HCT116 (cell line): ENCODE results near the gene FAM174A. TPM values are rescaled to one million over a fixed set of nuclear protein-coding genes. Genes with fewer than 3 reads are reported as not detected.
"Not testable (repeated sequence)": the region's sequence is repeated elsewhere in the genome, so short reads cannot be mapped to it uniquely, and the experiment has no call there.

Source experiments
- ATAC-seq: fragments of 200-7000 bp; cut with Tn5 transposase; 2 replicates; pipeline ENCODE4 v1.9.1; 2020; ENCODE audit warnings: mild to moderate bottlenecking, moderate library complexity
- BruUV-seq: library from RNA; stranded (reverse); fragments of 400-500 nt; replicated peaks from 2 replicates; lab custom pipeline; 2021; lab: Mats Ljungman, UMichigan
- CTCF ChIA-PET: fragments of 300-600 bp; sonication (Branson Sonifier 250); formaldehyde crosslinking; loops from one replicate; lab custom pipeline; 2021; ENCODE audit warnings: antibody characterized with exemption; lab: Charles Lee
- POLR2A ChIA-PET: fragments of 300-600, 350-600 bp; sonication (Branson Sonifier 250); formaldehyde crosslinking; loops from one replicate; lab custom pipeline; 2021; ENCODE audit warnings: antibody characterized with exemption; lab: Charles Lee
- RAD21 ChIA-PET, 2 experiments: fragments of 300-600 bp; sonication (Branson Sonifier 250); formaldehyde crosslinking; loops; one replicate each; lab custom pipeline; 2023; ENCODE audit warnings: low total read pairs in 2 of 2; ENCODE audit not compliant: uncharacterized antibody in 2 of 2, unreplicated experiment in 2 of 2, low non-redundant PET in 1 of 2; lab: Charles Lee
- DNase-seq: peaks from one replicate; pipeline ENCODE4 v3.0.0-alpha.2; 2010; ENCODE audit warnings: low read depth, low spot score
- H2AFZ ChIP-seq: fragments of 200-600 bp; shearing (Covaris generic), sonication (generic); 2 replicates; pipeline ENCODE4 v1.6.1; 2017; ENCODE audit warnings: low read depth, mixed run types, mixed read lengths, antibody characterized with exemption, low read length; ENCODE audit not compliant: poor library complexity, severe bottlenecking
- H3K27ac ChIP-seq: 2 replicates; pipeline ENCODE4 v1.5.1; 2012; ENCODE audit warnings: low read depth, low read length
- H3K27me3 ChIP-seq: fragments of 200-600 bp; sonication (generic); 2 replicates; pipeline ENCODE4 v1.6.1; 2016; ENCODE audit warnings: mixed run types, low read length, mixed read lengths; ENCODE audit not compliant: insufficient read depth
- H3K36me3 ChIP-seq, 2 experiments: fragments of 200-500 bp in 1 of 2; fragments of 200-600 bp in 1 of 2; sonication (Bioruptor generic) in 1 of 2; sonication (generic) in 1 of 2; 2 replicates each; pipeline versions ENCODE4 v1.5.1 to v1.6.1; 2014 to 2016; ENCODE audit warnings: low read length in 2 of 2, inconsistent platforms in 1 of 2, mixed read lengths in 1 of 2, mixed run types in 1 of 2; ENCODE audit not compliant: insufficient read depth in 2 of 2, control insufficient read depth in 1 of 2
- H3K4me1 ChIP-seq, 2 experiments: fragments of 200-600 bp in 1 of 2; sonication (generic) in 1 of 2; 2 replicates each; pipeline versions ENCODE4 v1.5.1 to v1.6.1; 2012 to 2017; ENCODE audit warnings: low read length in 2 of 2, inconsistent platforms in 1 of 2, mild to moderate bottlenecking in 1 of 2, mixed read lengths in 1 of 2, mixed run types in 1 of 2, moderate library complexity in 1 of 2; ENCODE audit not compliant: insufficient read depth in 2 of 2, control insufficient read depth in 1 of 2
- H3K4me2 ChIP-seq: fragments of 200-600 bp; sonication (generic); 2 replicates; pipeline ENCODE4 v1.6.1; 2017; ENCODE audit warnings: mixed run types, low read length, mixed read lengths
- H3K4me3 ChIP-seq, 2 experiments: fragments of 200-600 bp in 1 of 2; sonication (generic) in 1 of 2; replicated peaks in 1 of 2; 2 replicates each; pipeline ENCODE4 v1.5.1; 2011 to 2016; ENCODE audit warnings: low read length in 2 of 2, control low read depth in 1 of 2, low read depth in 1 of 2, mild to moderate bottlenecking in 1 of 2, mixed read lengths in 1 of 2, mixed run types in 1 of 2
- H3K79me2 ChIP-seq: fragments of 200-600 bp; sonication (generic); 2 replicates; pipeline ENCODE4 v1.6.1; 2017; ENCODE audit warnings: mild to moderate bottlenecking, mixed run types, low read length, moderate library complexity, mixed read lengths; ENCODE audit not compliant: insufficient read depth
- H3K9ac ChIP-seq: fragments of 200-600 bp; sonication (generic); 2 replicates; pipeline ENCODE4 v1.6.1; 2016; ENCODE audit warnings: low read length, mixed read lengths
- H3K9me2 ChIP-seq: fragments of 200-600 bp; sonication (generic), shearing (Covaris generic); 2 replicates; pipeline ENCODE4 v1.6.1; 2017; ENCODE audit warnings: mixed run types, mild to moderate bottlenecking, moderate library complexity; ENCODE audit not compliant: insufficient read depth
- H3K9me3 ChIP-seq, 2 experiments: fragments of 200-500 bp in 1 of 2; fragments of 200-600 bp in 1 of 2; sonication (Bioruptor generic) in 1 of 2; sonication (generic) in 1 of 2; 2 replicates each; pipeline ENCODE4 v1.6.1; 2014 to 2017; ENCODE audit warnings: low read length in 2 of 2, mixed read lengths in 2 of 2, inconsistent platforms in 1 of 2, low read depth in 1 of 2, mild to moderate bottlenecking in 1 of 2, mixed run types in 1 of 2, moderate library complexity in 1 of 2; ENCODE audit not compliant: control insufficient read depth in 1 of 2, insufficient read depth in 1 of 2
- H4K20me1 ChIP-seq: fragments of 200-600 bp; sonication (generic), shearing (Covaris generic); 2 replicates; pipeline ENCODE4 v1.6.1; 2017; ENCODE audit warnings: mixed run types, mild to moderate bottlenecking, moderate library complexity; ENCODE audit not compliant: insufficient read depth
- CBX3 ChIP-seq: IDR thresholded peaks from 2 replicates; pipeline ENCODE4 v1.6.1; 2012; ENCODE audit warnings: low read depth
- CEBPB ChIP-seq: IDR thresholded peaks from 2 replicates; pipeline ENCODE4 v1.6.1; 2012; ENCODE audit warnings: low read depth
- EZH2phosphoT487 ChIP-seq: fragments of 200-600 bp; IDR thresholded peaks from 2 replicates; pipeline ENCODE4 v1.6.1; 2018; ENCODE audit warnings: antibody characterized with exemption, borderline replicate concordance
- FOSL1 ChIP-seq: IDR thresholded peaks from 2 replicates; pipeline ENCODE4 v1.6.1; 2012; ENCODE audit warnings: low read depth
- POLR2A ChIP-seq: IDR thresholded peaks from 2 replicates; pipeline ENCODE4 v1.7.0; 2011; ENCODE audit warnings: borderline replicate concordance; ENCODE audit not compliant: insufficient read depth, insufficient read length; ENCODE audit errors: extremely low read depth
- POLR2AphosphoS5 ChIP-seq: IDR thresholded peaks from 2 replicates; pipeline ENCODE4 v1.6.1; 2011; ENCODE audit warnings: mild to moderate bottlenecking, low read depth, low read length, moderate library complexity
- SIN3A ChIP-seq: IDR thresholded peaks from 2 replicates; pipeline ENCODE4 v1.6.1; 2012; ENCODE audit warnings: low read depth
- SRF ChIP-seq: IDR thresholded peaks from 2 replicates; pipeline ENCODE4 v1.6.1; 2012; ENCODE audit warnings: low read depth
- TCF7L2 ChIP-seq: IDR thresholded peaks from 2 replicates; pipeline ENCODE4 v1.7.0; 2011; ENCODE audit warnings: borderline replicate concordance, inconsistent platforms; ENCODE audit not compliant: insufficient read depth, insufficient read length; ENCODE audit errors: extremely low read depth
- ZFX ChIP-seq: fragments of 450-650 bp; IDR thresholded peaks from 2 replicates; pipeline ENCODE4 v1.6.1; 2017
- intact Hi-C: fragments of 100-400 bp; cut with micrococcal nuclease; formaldehyde crosslinking; loops from 2 replicates; pipeline ENCODE4 v1.10.0; 2022
- total RNA-seq: library from RNA; stranded (reverse); gene quantifications from one replicate; pipeline ENCODE4 v1.2.1, GENCODE V29; 2021; ENCODE audit not compliant: unreplicated experiment
- TF ChIP-seq, protein P1 (sequence below): IDR thresholded peaks from 2 replicates; pipeline ENCODE4 v1.6.1; 2012
- TF ChIP-seq, protein P2 (sequence below): IDR thresholded peaks from 2 replicates; pipeline ENCODE4 v1.6.1; 2011; ENCODE audit warnings: mild to moderate bottlenecking, low read length, moderate library complexity; ENCODE audit not compliant: insufficient replicate concordance; ENCODE audit errors: extremely low read depth
- TF ChIP-seq, protein P3 (sequence below): IDR thresholded peaks from 2 replicates; pipeline ENCODE4 v1.6.1; 2012
- TF ChIP-seq, protein P4 (sequence below): IDR thresholded peaks from 2 replicates; pipeline ENCODE4 v1.6.1; 2012; ENCODE audit warnings: low read depth

FAM174A gene
- total RNA-seq, 1 experiment from 2014 or later: 8.6 TPM

- H2AFZ ChIP-seq, BruUV-seq, H3K27ac ChIP-seq, intact Hi-C loops, H4K20me1 ChIP-seq, ATAC-seq, H3K4me2 ChIP-seq, H3K9ac ChIP-seq, H3K4me3 ChIP-seq, H3K9me2 ChIP-seq, CTCF ChIA-PET, DNase-seq, H3K27me3 ChIP-seq, H3K4me1 ChIP-seq, H3K79me2 ChIP-seq, POLR2A ChIA-PET, H3K36me3 ChIP-seq, RAD21 ChIA-PET, H3K9me3 ChIP-seq: not testable (repeated sequence)
These were observed 68.8 kb downstream of the FAM174A start for GRCh38 chr5:100604021-100604420.

DNA sequence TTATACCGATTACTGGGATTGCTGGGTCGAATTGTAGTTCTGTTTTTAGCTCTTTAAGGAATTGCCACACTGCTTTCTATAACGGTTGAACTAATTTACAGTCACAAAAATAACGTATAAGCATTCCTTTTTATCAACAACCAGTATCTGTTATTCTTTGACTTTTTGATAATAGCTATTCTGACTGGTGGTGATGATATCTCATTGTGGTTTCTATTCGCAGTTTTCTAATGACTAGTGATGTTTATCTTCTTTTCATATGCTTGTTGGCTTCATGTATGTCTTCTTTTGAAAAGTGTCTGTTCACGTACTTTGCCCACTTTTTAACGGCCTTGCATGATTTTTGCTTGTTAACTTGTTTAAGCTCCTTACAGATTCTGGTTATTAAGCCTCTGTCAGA is 74.4 kb downstream of the FAM174A start:
- no peaks in the 10 kb centered on the region for H3K79me2 ChIP-seq
- DNase-seq: no peak
- TF ChIP-seq, protein P1, sequence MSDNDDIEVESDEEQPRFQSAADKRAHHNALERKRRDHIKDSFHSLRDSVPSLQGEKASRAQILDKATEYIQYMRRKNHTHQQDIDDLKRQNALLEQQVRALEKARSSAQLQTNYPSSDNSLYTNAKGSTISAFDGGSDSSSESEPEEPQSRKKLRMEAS: no peak
- no peak for TF ChIP-seq SRF
- no peak for TF ChIP-seq EZH2phosphoT487
- TF ChIP-seq, protein P2, sequence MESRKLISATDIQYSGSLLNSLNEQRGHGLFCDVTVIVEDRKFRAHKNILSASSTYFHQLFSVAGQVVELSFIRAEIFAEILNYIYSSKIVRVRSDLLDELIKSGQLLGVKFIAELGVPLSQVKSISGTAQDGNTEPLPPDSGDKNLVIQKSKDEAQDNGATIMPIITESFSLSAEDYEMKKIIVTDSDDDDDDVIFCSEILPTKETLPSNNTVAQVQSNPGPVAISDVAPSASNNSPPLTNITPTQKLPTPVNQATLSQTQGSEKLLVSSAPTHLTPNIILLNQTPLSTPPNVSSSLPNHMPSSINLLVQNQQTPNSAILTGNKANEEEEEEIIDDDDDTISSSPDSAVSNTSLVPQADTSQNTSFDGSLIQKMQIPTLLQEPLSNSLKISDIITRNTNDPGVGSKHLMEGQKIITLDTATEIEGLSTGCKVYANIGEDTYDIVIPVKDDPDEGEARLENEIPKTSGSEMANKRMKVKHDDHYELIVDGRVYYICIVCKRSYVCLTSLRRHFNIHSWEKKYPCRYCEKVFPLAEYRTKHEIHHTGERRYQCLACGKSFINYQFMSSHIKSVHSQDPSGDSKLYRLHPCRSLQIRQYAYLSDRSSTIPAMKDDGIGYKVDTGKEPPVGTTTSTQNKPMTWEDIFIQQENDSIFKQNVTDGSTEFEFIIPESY: no peak
- TF ChIP-seq POLR2A: no peak
- TF ChIP-seq, protein P3, sequence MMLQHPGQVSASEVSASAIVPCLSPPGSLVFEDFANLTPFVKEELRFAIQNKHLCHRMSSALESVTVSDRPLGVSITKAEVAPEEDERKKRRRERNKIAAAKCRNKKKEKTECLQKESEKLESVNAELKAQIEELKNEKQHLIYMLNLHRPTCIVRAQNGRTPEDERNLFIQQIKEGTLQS: no peak
- TF ChIP-seq, protein P4, sequence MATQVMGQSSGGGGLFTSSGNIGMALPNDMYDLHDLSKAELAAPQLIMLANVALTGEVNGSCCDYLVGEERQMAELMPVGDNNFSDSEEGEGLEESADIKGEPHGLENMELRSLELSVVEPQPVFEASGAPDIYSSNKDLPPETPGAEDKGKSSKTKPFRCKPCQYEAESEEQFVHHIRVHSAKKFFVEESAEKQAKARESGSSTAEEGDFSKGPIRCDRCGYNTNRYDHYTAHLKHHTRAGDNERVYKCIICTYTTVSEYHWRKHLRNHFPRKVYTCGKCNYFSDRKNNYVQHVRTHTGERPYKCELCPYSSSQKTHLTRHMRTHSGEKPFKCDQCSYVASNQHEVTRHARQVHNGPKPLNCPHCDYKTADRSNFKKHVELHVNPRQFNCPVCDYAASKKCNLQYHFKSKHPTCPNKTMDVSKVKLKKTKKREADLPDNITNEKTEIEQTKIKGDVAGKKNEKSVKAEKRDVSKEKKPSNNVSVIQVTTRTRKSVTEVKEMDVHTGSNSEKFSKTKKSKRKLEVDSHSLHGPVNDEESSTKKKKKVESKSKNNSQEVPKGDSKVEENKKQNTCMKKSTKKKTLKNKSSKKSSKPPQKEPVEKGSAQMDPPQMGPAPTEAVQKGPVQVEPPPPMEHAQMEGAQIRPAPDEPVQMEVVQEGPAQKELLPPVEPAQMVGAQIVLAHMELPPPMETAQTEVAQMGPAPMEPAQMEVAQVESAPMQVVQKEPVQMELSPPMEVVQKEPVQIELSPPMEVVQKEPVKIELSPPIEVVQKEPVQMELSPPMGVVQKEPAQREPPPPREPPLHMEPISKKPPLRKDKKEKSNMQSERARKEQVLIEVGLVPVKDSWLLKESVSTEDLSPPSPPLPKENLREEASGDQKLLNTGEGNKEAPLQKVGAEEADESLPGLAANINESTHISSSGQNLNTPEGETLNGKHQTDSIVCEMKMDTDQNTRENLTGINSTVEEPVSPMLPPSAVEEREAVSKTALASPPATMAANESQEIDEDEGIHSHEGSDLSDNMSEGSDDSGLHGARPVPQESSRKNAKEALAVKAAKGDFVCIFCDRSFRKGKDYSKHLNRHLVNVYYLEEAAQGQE: no peak
- TF ChIP-seq CBX3: no peak
- no peak for TF ChIP-seq SIN3A
- TF ChIP-seq TCF7L2: no peak
- no peak for TF ChIP-seq POLR2AphosphoS5
- TF ChIP-seq ZFX: no peak
- TF ChIP-seq FOSL1: no peak
- TF ChIP-seq CEBPB: no peak
- TF ChIP-seq, all 23 proteins: peak for 0
- no peaks in the 10 kb centered on the region for H4K20me1 ChIP-seq
- RAD21 ChIA-PET: no interaction called here
- no peaks in the 10 kb centered on the region for H3K27me3 ChIP-seq
- CTCF ChIA-PET: no interaction called here
- no peaks in the 10 kb centered on the region for H3K36me3 ChIP-seq
- no peaks in the 10 kb centered on the region for H3K9me2 ChIP-seq
- POLR2A ChIA-PET: no interaction called here
- intact Hi-C loops: no loop called here
- H3K4me1 ChIP-seq: no peaks in the 10 kb centered on the region
- no peak overlapping the region for H3K4me3 ChIP-seq
- H3K9ac ChIP-seq: no peak overlapping the region
- H3K27ac ChIP-seq: no peak overlapping the region
- no TSS peak for BruUV-seq
- H3K4me2 ChIP-seq: no peak overlapping the region
- H2AFZ ChIP-seq: no peak overlapping the region
- H3K9me3 ChIP-seq: no peaks in the 10 kb centered on the region
- no peak for ATAC-seq
